BE2C (cell line): ENCODE results near the gene ZNF91.
"Not testable (repeated sequence)": the region's sequence is repeated elsewhere in the genome, so short reads cannot be mapped to it uniquely, and the experiment has no call there.

ENCODE experiments used
- DNase-seq: peaks from one replicate; pipeline ENCODE4 v3.0.0-alpha.2; 2020
- H3K27me3 ChIP-seq: fragments of 250-450 bp; sonication (Bioruptor Pico); 2 replicates; pipeline ENCODE4 v1.5.1; 2020; ENCODE audit warnings: mild to moderate bottlenecking
- H3K36me3 ChIP-seq: fragments of 250-450 bp; sonication (Bioruptor Pico); 2 replicates; pipeline ENCODE4 v1.5.1; 2020; ENCODE audit warnings: mild to moderate bottlenecking
- H3K4me1 ChIP-seq: fragments of 250-450 bp; sonication (Bioruptor Pico); 2 replicates; pipeline ENCODE4 v1.5.1; 2020
- H3K4me3 ChIP-seq: 2 replicates; pipeline ENCODE4 v1.5.1; 2011; ENCODE audit warnings: low read depth, low read length
- H3K9me3 ChIP-seq: fragments of 250-450 bp; sonication (Bioruptor Pico); 2 replicates; pipeline ENCODE4 v1.5.1; 2020
- CTCF ChIP-seq: IDR thresholded peaks from 2 replicates; pipeline ENCODE4 v1.5.1; 2012; ENCODE audit warnings: mild to moderate bottlenecking, low read depth, low read length

The ZNF91 gene

GRCh38 chr19:23391236-23391635 lies 4.0 kb downstream of the ZNF91 start:
- no peak for DNase-seq
- no peaks in the 10 kb centered on the region for H3K9me3 ChIP-seq
- H3K27me3 ChIP-seq = no peaks in the 10 kb centered on the region
- H3K36me3 ChIP-seq = peaks cover 14% of the 10 kb centered on the region
- H3K4me1 ChIP-seq = no peaks in the 10 kb centered on the region
- no peak overlapping the region for H3K4me3 ChIP-seq
- TF ChIP-seq CTCF = no peak

GRCh38 chr19:23385404-23385803 lies 9.9 kb downstream of the ZNF91 start:
- H3K4me3 ChIP-seq = no peak overlapping the region

GRCh38 chr19:23384858-23385257 lies 10.4 kb downstream of the ZNF91 start:
- no peaks in the 10 kb centered on the region for H3K4me1 ChIP-seq
- H3K36me3 ChIP-seq = peaks cover 21% of the 10 kb centered on the region
- H3K27me3 ChIP-seq = no peaks in the 10 kb centered on the region
- no peaks in the 10 kb centered on the region; the same call in 1 of the 2 replicates for H3K9me3 ChIP-seq
- H3K4me3 ChIP-seq = no peak overlapping the region
- TF ChIP-seq CTCF = no peak
- no peak for DNase-seq

More at GRCh38 chr19:23385404-23385803, 9.9 kb downstream of the ZNF91 start:
- Histone ChIP-seq H3K36me3 (peaks cover 24% of the 10 kb centered on the region), H3K27me3 (no peaks in the 10 kb centered on the region), H3K4me1 (no peaks in the 10 kb centered on the region), H3K9me3 (no peaks in the 10 kb centered on the region)
- no peak for DNase-seq
- TF ChIP-seq CTCF = no peak

- H3K36me3 ChIP-seq = peaks cover 23% of the 10 kb centered on the region
- no peak for TF ChIP-seq CTCF
These were observed 11.1 kb downstream of the ZNF91 start for GRCh38 chr19:23384166-23384565.

GRCh38 chr19:23382955-23383354 lies 12.3 kb downstream of the ZNF91 start:
- TF ChIP-seq CTCF = no peak
- H3K27me3 ChIP-seq = no peaks in the 10 kb centered on the region
- H3K9me3 ChIP-seq = no peaks in the 10 kb centered on the region; the same call in 1 of the 2 replicates
- no peaks in the 10 kb centered on the region for H3K4me1 ChIP-seq
- H3K36me3 ChIP-seq = peaks cover 23% of the 10 kb centered on the region
- DNase-seq = no peak
- H3K4me3 ChIP-seq = no peak overlapping the region

More at GRCh38 chr19:23384166-23384565, 11.1 kb downstream of the ZNF91 start:
- no peaks in the 10 kb centered on the region for H3K27me3 ChIP-seq
- DNase-seq = no peak
- H3K9me3 ChIP-seq = no peaks in the 10 kb centered on the region; the same call in 1 of the 2 replicates
- no peak overlapping the region for H3K4me3 ChIP-seq
- H3K4me1 ChIP-seq = no peaks in the 10 kb centered on the region

- DNase-seq = no peak
- Histone ChIP-seq H3K36me3 (peaks cover 19% of the 10 kb centered on the region), H3K27me3 (no peaks in the 10 kb centered on the region), H3K9me3 (no peaks in the 10 kb centered on the region; the same call in none of the 2 replicates), H3K4me1 (no peaks in the 10 kb centered on the region), H3K4me3 (no peak overlapping the region)
- no peak for TF ChIP-seq CTCF
These were observed 14.2 kb downstream of the ZNF91 start for GRCh38 chr19:23381114-23381513.

- H3K4me3 ChIP-seq, H3K4me1 ChIP-seq, H3K27me3 ChIP-seq, H3K9me3 ChIP-seq, DNase-seq: not testable (repeated sequence)
- peaks cover 16% of the 10 kb centered on the region for H3K36me3 ChIP-seq
These were observed 15.6 kb downstream of the ZNF91 start for GRCh38 chr19:23379671-23380070.
